IPS-20b (cell line): ENCODE measurements around the gene PAGR1.

Experiments
- H3K27ac ChIP-seq: one replicate; pipeline ENCODE4 v1.5.1; 2013; ENCODE audit warnings: low read length
- H3K27me3 ChIP-seq: 2 replicates; pipeline ENCODE4 v1.6.1; 2013; ENCODE audit warnings: mild to moderate bottlenecking, low read length, inconsistent platforms; ENCODE audit not compliant: insufficient read depth
- H3K36me3 ChIP-seq: 2 replicates; pipeline ENCODE4 v1.6.1; 2013; ENCODE audit warnings: low read depth, mild to moderate bottlenecking, inconsistent platforms, low read length, moderate library complexity; ENCODE audit not compliant: insufficient read depth
- H3K4me1 ChIP-seq: 2 replicates; pipeline ENCODE4 v1.6.1; 2013; ENCODE audit warnings: mild to moderate bottlenecking, control low read depth, inconsistent platforms, low read length, moderate library complexity; ENCODE audit not compliant: insufficient read depth
- H3K4me3 ChIP-seq: 2 replicates; pipeline ENCODE4 v1.5.1; 2013; ENCODE audit warnings: mild to moderate bottlenecking, low read length, inconsistent platforms
- H3K9ac ChIP-seq: 2 replicates; pipeline ENCODE4 v1.6.1; 2013; ENCODE audit warnings: low read depth, mild to moderate bottlenecking, inconsistent platforms, low read length, moderate library complexity
- H3K9me3 ChIP-seq: 2 replicates; pipeline ENCODE4 v1.6.1; 2013; ENCODE audit warnings: mild to moderate bottlenecking, low read depth, low read length, inconsistent platforms; ENCODE audit not compliant: insufficient read depth

Gene PAGR1

DNA sequence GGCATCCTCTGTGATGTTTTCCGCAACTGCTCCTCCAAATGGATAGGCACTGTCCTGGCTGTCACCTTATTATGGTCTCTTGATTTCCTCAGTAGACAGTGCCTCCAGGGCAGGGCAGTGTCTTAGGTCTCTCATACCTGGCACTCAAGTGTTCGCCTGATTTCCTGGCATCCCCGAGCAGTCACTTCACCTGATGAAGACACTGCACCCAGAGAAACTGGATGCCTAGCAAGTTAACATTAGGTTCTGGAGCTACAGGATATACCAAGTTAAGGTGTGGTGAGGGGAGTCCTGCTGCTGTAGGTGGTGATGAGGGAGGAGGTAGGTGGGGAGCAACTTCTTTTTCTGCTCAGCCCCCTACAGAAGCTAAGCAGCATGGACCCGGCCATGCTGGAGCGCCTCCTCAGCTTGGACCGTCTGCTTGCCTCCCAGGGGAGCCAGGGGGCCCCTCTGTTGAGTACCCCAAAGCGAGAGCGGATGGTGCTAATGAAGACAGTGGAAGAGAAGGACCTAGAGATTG lies 13.5 kb upstream of the PAGR1 start:
- no peak overlapping the region for H3K27ac ChIP-seq
- H3K4me3 ChIP-seq, result no peak overlapping the region
- H3K4me1 ChIP-seq, result peaks cover 13% of the 10 kb centered on the region
- H3K27me3 ChIP-seq, result no peaks in the 10 kb centered on the region
- H3K36me3 ChIP-seq, result peaks cover 71% of the 10 kb centered on the region
- H3K9me3 ChIP-seq, result no peaks in the 10 kb centered on the region
- no peak overlapping the region for H3K9ac ChIP-seq

DNA sequence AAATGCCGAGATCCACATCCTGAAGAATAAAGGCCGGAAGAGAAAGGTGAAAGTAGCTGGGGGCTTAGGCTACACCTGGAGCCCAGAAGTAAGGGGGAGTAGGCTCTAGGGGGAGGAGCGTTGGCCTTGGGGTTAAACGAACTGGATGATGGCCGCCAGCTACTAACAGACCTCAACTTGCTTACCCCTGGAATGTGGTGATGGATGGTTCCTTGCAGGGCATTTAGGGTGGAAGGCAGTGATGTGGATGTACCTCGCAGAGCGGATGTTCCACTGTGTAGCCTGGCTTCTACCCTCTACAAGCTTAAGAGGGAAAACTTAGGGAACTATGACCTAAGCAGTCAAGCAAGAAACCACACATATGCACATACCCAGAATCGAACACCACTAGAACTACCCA lies 11.9 kb upstream of the PAGR1 start:
- H3K9me3 ChIP-seq, result no peaks in the 10 kb centered on the region
- no peaks in the 10 kb centered on the region for H3K27me3 ChIP-seq
- H3K27ac ChIP-seq, result peak overlapping the region; percentile 93
- H3K4me3 ChIP-seq, result peak overlapping the region; percentile 86
- H3K4me1 ChIP-seq, result peaks cover 18% of the 10 kb centered on the region
- peak overlapping the region; percentile 94; the same call in 1 of the 2 replicates for H3K9ac ChIP-seq
- H3K36me3 ChIP-seq, result peaks cover 70% of the 10 kb centered on the region

DNA sequence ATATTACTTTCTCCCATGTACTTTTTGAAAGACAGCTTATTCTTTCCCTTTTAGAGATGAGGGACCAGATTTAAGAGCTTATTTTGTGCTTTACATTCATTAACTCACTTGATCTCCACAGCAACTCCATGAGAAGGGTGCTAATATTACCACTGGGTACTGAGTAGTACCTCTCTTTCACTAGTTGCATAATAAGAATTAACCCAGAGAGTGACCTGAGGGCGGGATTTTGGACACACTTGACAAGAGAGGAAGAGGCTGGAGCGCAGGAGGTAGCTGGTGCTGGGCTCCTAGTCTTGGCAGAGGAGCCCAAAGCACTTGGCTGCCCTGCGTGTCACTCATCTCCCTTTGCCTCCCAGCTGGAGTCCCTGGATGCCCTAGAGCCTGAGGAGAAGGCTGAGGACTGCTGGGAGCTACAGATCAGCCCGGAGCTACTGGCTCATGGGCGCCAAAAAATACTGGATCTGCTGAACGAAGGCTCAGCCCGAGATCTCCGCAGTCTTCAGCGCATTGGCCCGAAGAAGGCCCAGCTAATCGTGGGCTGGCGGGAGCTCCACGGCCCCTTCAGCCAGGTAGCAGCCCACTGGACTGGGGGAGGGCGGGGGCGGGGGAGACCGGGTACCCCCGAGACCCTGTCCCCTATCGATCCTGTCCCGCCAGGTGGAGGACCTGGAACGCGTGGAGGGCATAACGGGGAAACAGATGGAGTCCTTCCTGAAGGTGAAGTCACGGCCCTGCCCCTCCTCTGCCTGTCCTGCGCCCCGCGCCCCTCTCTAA lies 11.3 kb upstream of the PAGR1 start:
- Histone ChIP-seq H3K36me3 (peaks cover 69% of the 10 kb centered on the region), H3K27ac (peak overlapping the region; percentile 93), H3K4me3 (peak overlapping the region; percentile 86), H3K9ac (peak overlapping the region; percentile 94), H3K9me3 (no peaks in the 10 kb centered on the region), H3K27me3 (no peaks in the 10 kb centered on the region), H3K4me1 (peaks cover 19% of the 10 kb centered on the region)

DNA sequence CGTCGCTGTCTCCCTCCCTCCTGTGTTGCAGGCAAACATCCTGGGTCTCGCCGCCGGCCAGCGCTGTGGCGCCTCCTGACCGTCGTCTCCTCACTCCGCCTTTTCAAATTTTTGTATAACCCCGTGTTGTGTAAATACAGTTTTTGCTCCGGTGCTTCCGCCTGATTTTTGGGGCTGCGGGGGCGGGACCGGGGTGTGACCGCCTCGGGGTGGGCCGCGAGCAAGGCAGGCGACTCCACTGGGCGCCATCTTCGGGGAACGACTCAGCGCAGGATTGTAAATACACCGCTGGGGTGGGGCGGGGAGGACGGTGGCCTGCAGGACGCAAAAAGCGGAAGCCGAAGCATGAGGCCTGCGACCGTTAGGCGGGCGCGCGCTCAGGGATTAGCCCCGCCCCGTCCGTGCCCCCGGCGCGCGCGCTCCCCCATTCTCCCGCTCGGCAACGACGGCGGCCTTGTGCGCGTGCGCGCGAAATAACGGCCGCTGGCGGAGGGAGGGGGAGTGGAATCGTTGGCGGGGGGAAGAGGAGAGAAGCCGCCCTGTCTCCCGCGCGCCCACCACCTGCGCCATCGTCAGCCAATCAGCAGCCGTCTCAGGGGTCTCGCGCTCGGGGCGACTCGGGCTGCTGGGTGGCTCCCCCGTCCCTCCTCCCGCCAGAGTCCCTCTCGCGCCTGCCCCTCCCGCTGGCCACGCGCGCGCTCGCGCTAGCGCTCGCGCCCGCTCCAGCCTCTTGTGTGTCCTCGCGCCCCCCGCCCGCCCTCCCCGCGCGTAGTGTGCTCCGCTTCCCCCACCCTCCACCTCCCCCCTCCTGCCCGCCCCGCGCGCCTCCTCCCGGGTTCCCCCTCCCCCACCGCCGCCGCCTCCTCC lies 10.5 kb upstream of the PAGR1 start:
- peaks cover 24% of the 10 kb centered on the region for H3K4me1 ChIP-seq

DNA sequence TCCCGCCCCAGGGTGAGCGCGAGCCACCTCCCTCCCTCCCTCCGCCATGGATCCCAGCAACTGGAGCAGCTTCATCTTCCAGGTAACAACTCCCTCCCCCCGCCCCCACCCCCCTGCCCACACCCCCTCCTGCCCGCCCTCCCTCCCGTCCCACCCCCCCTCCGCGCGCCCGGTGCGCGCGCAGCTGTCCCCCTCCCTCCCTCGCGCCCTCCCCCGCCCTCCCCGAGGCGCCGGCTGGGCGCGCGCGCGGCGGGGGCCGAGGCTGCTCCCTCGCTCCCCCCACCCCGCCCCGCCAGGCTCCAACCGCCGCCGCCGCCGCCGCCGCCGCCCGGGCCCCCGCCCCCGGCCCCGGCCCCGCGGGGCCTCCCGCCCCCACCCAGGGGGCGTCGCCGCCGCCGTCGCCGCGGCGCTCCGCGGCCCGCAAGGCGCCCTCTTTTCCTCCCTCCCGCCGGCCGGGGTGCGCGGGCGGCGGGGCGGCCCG lies 9.8 kb upstream of the PAGR1 start, which contains the start of gene MAZ:
Gene MAZ (plus strand): TSS at position 431 of the 481 bp plus-strand sequence. CDS start 173 bp downstream, outside the sequence.
- Histone ChIP-seq H3K36me3 (peaks cover 65% of the 10 kb centered on the region), H3K9ac (peak within 1 kb of the TSS; percentile 94), H3K4me1 (peaks cover 24% of the 10 kb centered on the region), H3K27ac (peak within 1 kb of the TSS; percentile 93), H3K27me3 (no peaks in the 10 kb centered on the region), H3K9me3 (no peaks in the 10 kb centered on the region), H3K4me3 (peak within 1 kb of the TSS; percentile 96)

More for the DNA sequence above, 10.5 kb upstream of the PAGR1 start:
- Histone ChIP-seq H3K27me3 (no peaks in the 10 kb centered on the region), H3K4me3 (peak overlapping the region; percentile 86), H3K9ac (peak overlapping the region; percentile 94), H3K27ac (peak overlapping the region; percentile 93), H3K9me3 (no peaks in the 10 kb centered on the region), H3K36me3 (peaks cover 71% of the 10 kb centered on the region)

DNA sequence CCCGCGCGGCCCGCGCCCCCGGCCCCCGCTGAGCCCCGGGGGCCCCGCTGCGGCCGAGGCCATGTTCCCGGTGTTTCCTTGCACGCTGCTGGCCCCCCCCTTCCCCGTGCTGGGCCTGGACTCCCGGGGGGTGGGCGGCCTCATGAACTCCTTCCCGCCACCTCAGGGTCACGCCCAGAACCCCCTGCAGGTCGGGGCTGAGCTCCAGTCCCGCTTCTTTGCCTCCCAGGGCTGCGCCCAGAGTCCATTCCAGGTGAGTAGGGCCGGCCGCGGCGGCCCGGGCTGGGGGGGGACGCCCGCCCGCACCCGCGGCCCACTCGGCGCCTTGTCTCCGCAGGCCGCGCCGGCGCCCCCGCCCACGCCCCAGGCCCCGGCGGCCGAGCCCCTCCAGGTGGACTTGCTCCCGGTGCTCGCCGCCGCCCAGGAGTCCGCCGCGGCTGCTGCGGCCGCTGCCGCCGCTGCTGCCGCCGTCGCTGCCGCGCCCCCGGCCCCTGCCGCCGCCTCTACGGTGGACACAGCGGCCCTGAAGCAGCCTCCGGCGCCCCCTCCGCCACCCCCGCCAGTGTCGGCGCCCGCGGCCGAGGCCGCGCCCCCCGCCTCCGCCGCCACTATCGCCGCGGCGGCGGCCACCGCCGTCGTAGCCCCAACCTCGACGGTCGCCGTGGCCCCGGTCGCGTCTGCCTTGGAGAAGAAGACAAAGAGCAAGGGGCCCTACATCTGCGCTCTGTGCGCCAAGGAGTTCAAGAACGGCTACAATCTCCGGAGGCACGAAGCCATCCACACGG lies 9.1 kb upstream of the PAGR1 start:
- Histone ChIP-seq H3K4me1 (peaks cover 24% of the 10 kb centered on the region), H3K36me3 (peaks cover 58% of the 10 kb centered on the region), H3K27me3 (no peaks in the 10 kb centered on the region), H3K9ac (peak overlapping the region; percentile 94), H3K9me3 (no peaks in the 10 kb centered on the region), H3K4me3 (peak overlapping the region; percentile 96), H3K27ac (peak overlapping the region; percentile 89)

DNA sequence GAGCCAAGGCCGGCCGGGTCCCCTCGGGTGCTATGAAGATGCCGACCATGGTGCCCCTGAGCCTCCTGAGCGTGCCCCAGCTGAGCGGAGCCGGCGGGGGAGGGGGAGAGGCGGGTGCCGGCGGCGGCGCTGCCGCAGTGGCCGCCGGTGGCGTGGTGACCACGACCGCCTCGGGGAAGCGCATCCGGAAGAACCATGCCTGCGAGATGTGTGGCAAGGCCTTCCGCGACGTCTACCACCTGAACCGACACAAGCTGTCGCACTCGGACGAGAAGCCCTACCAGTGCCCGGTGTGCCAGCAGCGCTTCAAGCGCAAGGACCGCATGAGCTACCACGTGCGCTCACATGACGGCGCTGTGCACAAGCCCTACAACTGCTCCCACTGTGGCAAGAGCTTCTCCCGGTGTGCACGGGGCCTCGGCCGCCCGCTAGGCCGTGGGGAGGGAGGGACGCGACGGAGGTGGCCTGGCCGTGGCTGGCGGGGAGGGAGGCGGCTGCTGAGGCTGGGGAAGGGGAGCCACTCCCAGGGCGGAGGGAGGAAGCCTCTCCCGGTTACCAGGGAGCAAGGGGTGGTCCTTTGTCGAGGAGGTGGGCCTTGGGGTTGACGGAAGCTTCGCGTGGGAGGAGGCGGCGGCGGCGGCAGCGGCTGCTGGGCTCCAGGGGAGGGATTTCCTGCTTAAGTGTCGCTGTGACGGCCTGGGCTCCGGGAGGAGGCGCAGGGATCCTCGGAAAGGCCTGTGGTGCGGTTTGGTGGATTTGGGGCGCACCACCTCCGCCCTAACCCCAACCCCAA lies 8.3 kb upstream of the PAGR1 start:
- Histone ChIP-seq H3K36me3 (peaks cover 50% of the 10 kb centered on the region), H3K4me3 (peak overlapping the region; percentile 96), H3K9ac (peak overlapping the region; percentile 94), H3K27ac (peak overlapping the region; percentile 89), H3K4me1 (peaks cover 24% of the 10 kb centered on the region), H3K9me3 (no peaks in the 10 kb centered on the region), H3K27me3 (no peaks in the 10 kb centered on the region)

DNA sequence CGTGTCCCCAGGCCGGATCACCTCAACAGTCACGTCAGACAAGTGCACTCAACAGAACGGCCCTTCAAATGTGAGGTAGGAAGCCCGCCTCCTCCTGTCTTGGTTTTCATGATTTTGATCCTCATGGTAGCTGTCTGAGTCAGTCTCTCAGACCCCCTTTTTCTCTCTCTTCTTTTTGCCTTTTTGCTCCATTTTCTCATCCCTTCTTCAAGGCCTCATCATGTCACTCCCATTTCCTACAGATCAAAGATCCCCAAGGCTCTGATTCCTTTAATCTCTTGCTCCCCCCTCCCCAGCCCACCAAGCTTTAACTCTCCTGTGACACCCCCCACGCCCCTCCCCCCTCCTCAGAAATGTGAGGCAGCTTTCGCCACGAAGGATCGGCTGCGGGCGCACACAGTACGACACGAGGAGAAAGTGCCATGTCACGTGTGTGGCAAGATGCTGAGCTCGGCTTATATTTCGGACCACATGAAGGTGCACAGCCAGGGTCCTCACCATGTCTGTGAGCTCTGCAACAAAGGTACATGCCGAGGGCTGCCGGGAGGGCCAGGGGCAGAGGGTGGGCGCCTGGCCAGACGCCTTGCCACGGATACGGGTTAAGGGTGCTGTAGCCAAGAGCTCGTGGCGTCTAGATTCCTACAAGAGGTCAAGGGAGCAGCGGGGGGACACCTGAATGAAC lies 7.6 kb upstream of the PAGR1 start:
- Histone ChIP-seq H3K36me3 (peaks cover 43% of the 10 kb centered on the region), H3K9me3 (no peaks in the 10 kb centered on the region), H3K27me3 (no peaks in the 10 kb centered on the region), H3K9ac (peak overlapping the region; percentile 94), H3K4me3 (peak overlapping the region; percentile 96), H3K27ac (no peak overlapping the region), H3K4me1 (peaks cover 24% of the 10 kb centered on the region)

DNA sequence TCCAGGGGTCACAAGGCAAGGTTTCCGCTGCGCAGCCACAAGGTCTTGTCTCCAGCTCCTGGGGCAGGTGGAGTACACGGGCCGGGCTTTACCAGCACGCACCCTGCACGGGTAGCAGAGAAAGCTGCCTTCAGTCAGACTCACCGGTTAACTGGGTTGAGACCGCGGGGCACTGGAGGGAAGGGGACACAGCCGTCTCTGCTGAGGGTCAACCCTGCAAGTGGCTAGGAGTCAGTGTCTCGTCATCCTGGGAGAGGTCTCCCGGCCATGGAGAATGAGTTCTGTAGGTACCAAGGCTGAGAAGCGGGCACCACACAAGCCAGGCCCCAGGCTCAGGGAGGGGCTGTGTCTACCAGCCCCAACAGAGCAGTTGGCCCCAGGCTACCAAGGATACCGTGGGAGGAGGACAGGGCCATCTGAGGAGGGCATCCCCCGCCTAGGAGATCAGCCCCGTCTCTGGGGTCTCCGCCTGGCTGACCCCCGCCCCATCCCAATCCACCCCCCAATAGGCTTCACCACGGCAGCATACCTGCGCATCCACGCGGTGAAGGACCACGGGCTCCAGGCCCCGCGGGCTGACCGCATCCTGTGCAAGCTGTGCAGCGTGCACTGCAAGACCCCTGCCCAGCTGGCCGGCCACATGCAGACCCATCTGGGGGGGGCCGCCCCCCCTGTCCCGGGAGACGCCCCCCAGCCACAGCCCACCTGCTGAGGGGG lies 6.8 kb upstream of the PAGR1 start:
- H3K4me1 ChIP-seq, result peaks cover 21% of the 10 kb centered on the region
- peak overlapping the region; percentile 94; the same call in 1 of the 2 replicates for H3K9ac ChIP-seq
- H3K4me3 ChIP-seq, result peak overlapping the region; percentile 96; the same call in 1 of the 2 replicates
- no peak overlapping the region for H3K27ac ChIP-seq
- peaks cover 35% of the 10 kb centered on the region for H3K36me3 ChIP-seq
- H3K27me3 ChIP-seq, result no peaks in the 10 kb centered on the region
- no peaks in the 10 kb centered on the region for H3K9me3 ChIP-seq
